SJCRH30 (cell line): ENCODE results near the gene ELAPOR1. TPM values are rescaled to one million over a fixed set of nuclear protein-coding genes. Genes with fewer than 3 reads are reported as not detected.

Source experiments
- DNase-seq, 2 experiments: peaks; one replicate each; pipeline ENCODE4 v3.0.0-alpha.2; 2015 to 2020
- H3K27ac ChIP-seq: fragments of 250-450 bp; sonication (Bioruptor Pico); 2 replicates; pipeline ENCODE4 v1.5.1; 2020; ENCODE audit warnings: mild to moderate bottlenecking, moderate library complexity
- H3K27me3 ChIP-seq: fragments of 250-450 bp; sonication (Bioruptor Pico); 2 replicates; pipeline ENCODE4 v1.5.1; 2020; ENCODE audit warnings: mild to moderate bottlenecking, moderate library complexity
- H3K36me3 ChIP-seq: fragments of 250-450 bp; sonication (Bioruptor Pico); 2 replicates; pipeline ENCODE4 v1.5.1; 2020; ENCODE audit warnings: mild to moderate bottlenecking, moderate library complexity
- H3K4me1 ChIP-seq: fragments of 250-450 bp; sonication (Bioruptor Pico); 2 replicates; pipeline ENCODE4 v1.5.1; 2020; ENCODE audit warnings: mild to moderate bottlenecking, moderate library complexity
- H3K4me3 ChIP-seq: fragments of 250-450 bp; sonication (Bioruptor Pico); 2 replicates; pipeline ENCODE4 v1.5.1; 2020; ENCODE audit warnings: mild to moderate bottlenecking, moderate library complexity
- H3K9me3 ChIP-seq: fragments of 250-450 bp; sonication (Bioruptor Pico); replicated peaks from 2 replicates; pipeline ENCODE4 v1.5.1; 2020; ENCODE audit warnings: mild to moderate bottlenecking, moderate library complexity
- total RNA-seq: library from RNA; depleted of rRNA; stranded (reverse); fragments of >200 nt; shearing (Covaris generic); gene quantifications from 2 replicates; pipeline ENCODE4 v1.2.3, GENCODE V29; 2014

Gene ELAPOR1
- total RNA-seq, 1 experiment from 2014 or later: not detected

- DNase-seq: peak; percentile 95 to 98
- Histone ChIP-seq H3K27me3 (no peaks in the 10 kb centered on the region), H3K9me3 (no peaks in the 10 kb centered on the region)
These were observed 24.5 kb upstream of the ELAPOR1 start for GRCh38 chr1:109089242-109090015.

GRCh38 chr1:109090196-109091077 lies 23.5 kb upstream of the ELAPOR1 start, which contains the start of gene TMEM167B:
TMEM167B (plus strand) TSS chr1:109090764; CDS start chr1:109090873, 109 bp downstream.
- H3K27me3 ChIP-seq: no peaks in the 10 kb centered on the region
- H3K9me3 ChIP-seq: no peaks in the 10 kb centered on the region
- H3K4me1 ChIP-seq: peaks cover 8% of the 10 kb centered on the region; the same call in 1 of the 2 replicates
- H3K27ac ChIP-seq: peak within 1 kb of the TSS; percentile 91
- peak; percentile 94 to 96 for DNase-seq
- 0 out of 2 replicates have a peak, but pooled peaks cover 3% of the 10 kb centered on the region for H3K36me3 ChIP-seq
- H3K4me3 ChIP-seq: peak within 1 kb of the TSS; percentile 85

More at GRCh38 chr1:109089242-109090015, 24.5 kb upstream of the ELAPOR1 start:
- 0 out of 2 replicates have a peak, but pooled peaks cover 3% of the 10 kb centered on the region for H3K36me3 ChIP-seq
- H3K4me1 ChIP-seq: peaks cover 14% of the 10 kb centered on the region
- H3K4me3 ChIP-seq: peak overlapping the region; percentile 85
- H3K27ac ChIP-seq: peak overlapping the region; percentile 91

- Histone ChIP-seq H3K4me1 (peaks cover 8% of the 10 kb centered on the region; the same call in 1 of the 2 replicates), H3K27me3 (no peaks in the 10 kb centered on the region), H3K27ac (peak overlapping the region; percentile 91), H3K4me3 (peak overlapping the region; percentile 85), H3K36me3 (0 out of 2 replicates have a peak, but pooled peaks cover 3% of the 10 kb centered on the region), H3K9me3 (no peaks in the 10 kb centered on the region)
- peak; percentile 34 to 67 for DNase-seq
These were observed 22.7 kb upstream of the ELAPOR1 start for GRCh38 chr1:109091078-109091838.

GRCh38 chr1:109091839-109092193 lies 22.1 kb upstream of the ELAPOR1 start:
- Histone ChIP-seq H3K27me3 (no peaks in the 10 kb centered on the region), H3K9me3 (no peaks in the 10 kb centered on the region), H3K36me3 (0 out of 2 replicates have a peak, but pooled peaks cover 3% of the 10 kb centered on the region), H3K4me1 (peaks cover 8% of the 10 kb centered on the region; the same call in 1 of the 2 replicates), H3K4me3 (peak overlapping the region; percentile 85), H3K27ac (peak overlapping the region; percentile 91)
- no peak for DNase-seq

- Histone ChIP-seq H3K4me1 (no peaks in the 10 kb centered on the region), H3K9me3 (no peaks in the 10 kb centered on the region), H3K4me3 (no peak overlapping the region), H3K27me3 (no peaks in the 10 kb centered on the region), H3K27ac (no peak overlapping the region), H3K36me3 (0 out of 2 replicates have a peak, but pooled peaks cover 3% of the 10 kb centered on the region)
- no peak for DNase-seq
These were observed 19.5 kb upstream of the ELAPOR1 start for GRCh38 chr1:109094377-109094803.

- no peak overlapping the region for H3K27ac ChIP-seq
- no peak for DNase-seq
- no peak overlapping the region for H3K4me3 ChIP-seq
- no peaks in the 10 kb centered on the region for H3K4me1 ChIP-seq
- no peaks in the 10 kb centered on the region for H3K27me3 ChIP-seq
- no peaks in the 10 kb centered on the region for H3K9me3 ChIP-seq
- 0 out of 2 replicates have a peak, but pooled peaks cover 3% of the 10 kb centered on the region for H3K36me3 ChIP-seq
These were observed 19.0 kb upstream of the ELAPOR1 start for GRCh38 chr1:109094871-109095270.

GRCh38 chr1:109095631-109096030 lies 18.3 kb upstream of the ELAPOR1 start:
- Histone ChIP-seq H3K4me3 (no peak overlapping the region), H3K36me3 (0 out of 2 replicates have a peak, but pooled peaks cover 3% of the 10 kb centered on the region), H3K27ac (no peak overlapping the region), H3K27me3 (no peaks in the 10 kb centered on the region), H3K4me1 (no peaks in the 10 kb centered on the region), H3K9me3 (no peaks in the 10 kb centered on the region)
- DNase-seq: no peak

GRCh38 chr1:109096120-109096519 lies 17.8 kb upstream of the ELAPOR1 start:
- no peaks in the 10 kb centered on the region for H3K27me3 ChIP-seq
- H3K4me1 ChIP-seq: no peaks in the 10 kb centered on the region
- H3K9me3 ChIP-seq: no peaks in the 10 kb centered on the region
- no peak overlapping the region for H3K27ac ChIP-seq
- 0 out of 2 replicates have a peak, but pooled peaks cover 3% of the 10 kb centered on the region for H3K36me3 ChIP-seq
- H3K4me3 ChIP-seq: no peak overlapping the region
- DNase-seq: no peak

GRCh38 chr1:109099938-109100773 lies 13.8 kb upstream of the ELAPOR1 start:
- H3K9me3 ChIP-seq: no peaks in the 10 kb centered on the region
- peak overlapping the region; percentile 94 for H3K4me3 ChIP-seq
- peaks cover 9% of the 10 kb centered on the region for H3K36me3 ChIP-seq
- no peaks in the 10 kb centered on the region; the same call in 1 of the 2 replicates for H3K4me1 ChIP-seq
- no peaks in the 10 kb centered on the region for H3K27me3 ChIP-seq
- H3K27ac ChIP-seq: peak overlapping the region; percentile 89
- DNase-seq: peak; percentile 98

GRCh38 chr1:109104364-109105151 lies 9.4 kb upstream of the ELAPOR1 start:
- peaks cover 9% of the 10 kb centered on the region for H3K36me3 ChIP-seq
- H3K4me3 ChIP-seq: no peak overlapping the region
- DNase-seq: no peak
- no peak overlapping the region for H3K27ac ChIP-seq
- H3K27me3 ChIP-seq: no peaks in the 10 kb centered on the region
- no peaks in the 10 kb centered on the region for H3K9me3 ChIP-seq
- no peaks in the 10 kb centered on the region; the same call in 1 of the 2 replicates for H3K4me1 ChIP-seq

- Histone ChIP-seq H3K9me3 (no peaks in the 10 kb centered on the region), H3K36me3 (peaks cover 9% of the 10 kb centered on the region), H3K27me3 (no peaks in the 10 kb centered on the region), H3K4me3 (no peak overlapping the region), H3K27ac (no peak overlapping the region), H3K4me1 (no peaks in the 10 kb centered on the region; the same call in 1 of the 2 replicates)
- no peak for DNase-seq
These were observed 8.0 kb upstream of the ELAPOR1 start for GRCh38 chr1:109105881-109106280.

GRCh38 chr1:109107785-109108184 lies 6.1 kb upstream of the ELAPOR1 start:
- no peaks in the 10 kb centered on the region for H3K4me1 ChIP-seq
- H3K36me3 ChIP-seq: no peaks in the 10 kb centered on the region
- H3K4me3 ChIP-seq: no peak overlapping the region
- H3K27me3 ChIP-seq: no peaks in the 10 kb centered on the region
- no peak for DNase-seq
- no peaks in the 10 kb centered on the region for H3K9me3 ChIP-seq
- H3K27ac ChIP-seq: no peak overlapping the region

- H3K4me1 ChIP-seq: no peaks in the 10 kb centered on the region
- no peak overlapping the region for H3K4me3 ChIP-seq
- no peak for DNase-seq
- H3K9me3 ChIP-seq: no peaks in the 10 kb centered on the region
- no peaks in the 10 kb centered on the region for H3K36me3 ChIP-seq
- no peak overlapping the region for H3K27ac ChIP-seq
- H3K27me3 ChIP-seq: no peaks in the 10 kb centered on the region
These were observed 4.0 kb upstream of the ELAPOR1 start for GRCh38 chr1:109109906-109110305.
